ENCODE results near the gene TMEM179. TPM values are rescaled to one million over a fixed set of nuclear protein-coding genes. Genes with fewer than 3 reads are reported as not detected.

Gene TMEM179
- total RNA-seq, 3 donors from 2014 or later (not counting 1 experiment from before 2014, with no cell fraction given), result not detected

DNA sequence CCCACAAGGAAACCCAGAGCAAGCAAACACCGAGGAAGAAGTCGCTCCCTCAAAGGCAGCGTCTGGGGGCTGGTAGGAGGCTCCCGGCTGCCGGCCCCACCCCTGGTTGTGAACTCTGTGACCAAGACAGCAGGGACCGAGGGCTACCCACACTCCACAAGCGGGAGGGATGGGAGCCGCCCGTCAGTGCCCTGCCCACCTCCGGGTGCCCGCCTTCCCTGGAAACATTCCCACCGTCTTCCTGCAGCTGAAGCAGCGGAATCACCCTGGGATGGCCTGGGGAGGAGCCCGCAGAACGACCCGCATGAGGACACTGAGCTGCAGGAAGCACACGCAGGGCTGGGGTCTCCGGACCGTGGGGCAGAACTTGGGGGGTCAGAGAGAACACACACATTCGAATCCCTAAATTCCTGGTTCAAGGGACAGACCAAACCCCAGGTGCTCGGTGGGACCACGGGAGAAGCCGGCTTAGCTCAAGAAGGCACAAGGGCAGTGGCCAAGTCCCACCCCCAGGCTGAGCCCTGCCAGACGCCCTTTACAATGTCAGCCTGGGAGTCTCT, 58.5 kb downstream of the TMEM179 start:
- Histone ChIP-seq H3K27ac (ENCODE audit: low read length) (no peak overlapping the region), H3K9me3 (ENCODE audit: control insufficient read depth, insufficient read depth, low read length) (no peaks in the 10 kb centered on the region), H3K4me3 (ENCODE audit: low read length) (no peak overlapping the region), H3K27me3 (ENCODE audit: control insufficient read depth, insufficient read depth, low read length) (no peaks in the 10 kb centered on the region), H3K36me3 (ENCODE audit: control insufficient read depth, insufficient read depth, low read length) (no peaks in the 10 kb centered on the region), H3K4me1 (ENCODE audit: control insufficient read depth, insufficient read depth, low read length) (no peaks in the 10 kb centered on the region)
- H3K27ac Mint-ChIP-seq, result no peak overlapping the region
- peaks cover 21 to 27% of the 10 kb centered on the region in 2 donors for H3K27me3 Mint-ChIP-seq (ENCODE audit: low read depth in 2 of 2)
- DNase-seq (no peak), ATAC-seq (no peak)
- TF ChIP-seq, protein P1, sequence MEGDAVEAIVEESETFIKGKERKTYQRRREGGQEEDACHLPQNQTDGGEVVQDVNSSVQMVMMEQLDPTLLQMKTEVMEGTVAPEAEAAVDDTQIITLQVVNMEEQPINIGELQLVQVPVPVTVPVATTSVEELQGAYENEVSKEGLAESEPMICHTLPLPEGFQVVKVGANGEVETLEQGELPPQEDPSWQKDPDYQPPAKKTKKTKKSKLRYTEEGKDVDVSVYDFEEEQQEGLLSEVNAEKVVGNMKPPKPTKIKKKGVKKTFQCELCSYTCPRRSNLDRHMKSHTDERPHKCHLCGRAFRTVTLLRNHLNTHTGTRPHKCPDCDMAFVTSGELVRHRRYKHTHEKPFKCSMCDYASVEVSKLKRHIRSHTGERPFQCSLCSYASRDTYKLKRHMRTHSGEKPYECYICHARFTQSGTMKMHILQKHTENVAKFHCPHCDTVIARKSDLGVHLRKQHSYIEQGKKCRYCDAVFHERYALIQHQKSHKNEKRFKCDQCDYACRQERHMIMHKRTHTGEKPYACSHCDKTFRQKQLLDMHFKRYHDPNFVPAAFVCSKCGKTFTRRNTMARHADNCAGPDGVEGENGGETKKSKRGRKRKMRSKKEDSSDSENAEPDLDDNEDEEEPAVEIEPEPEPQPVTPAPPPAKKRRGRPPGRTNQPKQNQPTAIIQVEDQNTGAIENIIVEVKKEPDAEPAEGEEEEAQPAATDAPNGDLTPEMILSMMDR (IDR thresholded peaks at IDR 0.05), result no peak
- no peak overlapping the region for H3K4me3 Mint-ChIP-seq
- H3K9me3 Mint-ChIP-seq, result no peaks in the 10 kb centered on the region
- intact Hi-C loops (cut with micrococcal nuclease), result no loop called here
- 58% methylated on average over 24 of the region's 24 CpGs for WGBS (ENCODE audit: insufficient coverage)
- H3K4me1 Mint-ChIP-seq, result no peaks in the 10 kb centered on the region
- H3K36me3 Mint-ChIP-seq, result no peaks in the 10 kb centered on the region

DNA sequence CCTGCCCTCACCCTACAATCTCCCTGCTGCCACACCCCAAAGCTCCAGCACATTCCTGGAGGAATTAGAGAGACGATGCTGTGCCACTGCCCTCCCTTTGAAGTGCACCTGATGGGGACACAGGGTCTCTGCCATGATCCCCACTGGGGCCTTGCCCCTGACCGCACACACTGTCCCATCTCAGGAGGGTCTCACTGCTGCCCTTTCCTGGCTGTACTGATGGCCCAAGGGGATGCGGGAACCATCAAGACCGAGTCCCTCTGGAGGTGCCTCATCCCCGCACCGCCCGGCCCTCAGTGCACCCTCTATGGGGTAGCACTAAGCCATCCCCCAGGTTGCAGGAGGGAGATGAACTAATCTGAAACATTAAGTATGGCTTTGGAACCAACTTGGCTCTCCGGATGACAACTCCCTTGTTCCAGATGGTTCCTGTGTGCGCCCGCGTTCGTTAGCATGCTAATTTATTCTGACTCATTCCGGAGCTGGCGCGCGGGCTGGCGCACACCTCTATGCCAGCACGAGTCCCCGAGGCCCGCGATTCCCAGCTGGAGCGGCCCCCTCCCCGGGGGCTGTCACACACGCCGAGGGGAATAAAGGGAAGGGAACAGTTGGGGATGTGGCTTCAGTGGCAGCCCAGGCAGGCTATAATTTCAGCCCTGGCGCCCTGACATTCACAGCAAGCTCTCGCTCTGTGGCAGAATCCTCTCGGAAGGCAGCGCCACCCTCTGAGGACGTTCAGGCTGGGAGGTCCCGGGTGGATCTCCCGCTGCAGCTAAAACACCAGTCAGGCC, 59.2 kb downstream of the TMEM179 start:
- intact Hi-C loops (cut with micrococcal nuclease), result no loop called here
- TF ChIP-seq, protein P1 (IDR thresholded peaks at IDR 0.05), result no peak
- no peaks in the 10 kb centered on the region for H3K36me3 ChIP-seq (ENCODE audit: control insufficient read depth, insufficient read depth, low read length)
- no peaks in the 10 kb centered on the region for H3K4me1 ChIP-seq (ENCODE audit: control insufficient read depth, insufficient read depth, low read length)
- no peaks in the 10 kb centered on the region for H3K9me3 ChIP-seq (ENCODE audit: control insufficient read depth, insufficient read depth, low read length)
- no peak overlapping the region for H3K4me3 Mint-ChIP-seq
- 69% methylated on average over 32 of the region's 32 CpGs for WGBS (ENCODE audit: insufficient coverage)
- no peak overlapping the region for H3K27ac Mint-ChIP-seq
- no peak overlapping the region for H3K4me3 ChIP-seq (ENCODE audit: low read length)
- peaks cover 23 to 27% of the 10 kb centered on the region in 2 donors for H3K27me3 Mint-ChIP-seq (ENCODE audit: low read depth in 2 of 2)
- no peaks in the 10 kb centered on the region for H3K27me3 ChIP-seq (ENCODE audit: control insufficient read depth, insufficient read depth, low read length)
- ATAC-seq, result peak in 1 of 3 donors; percentile 6
- no peaks in the 10 kb centered on the region for H3K4me1 Mint-ChIP-seq
- no peak overlapping the region for H3K27ac ChIP-seq (ENCODE audit: low read length)
- no peaks in the 10 kb centered on the region for H3K9me3 Mint-ChIP-seq
- no peak for DNase-seq
- no peaks in the 10 kb centered on the region for H3K36me3 Mint-ChIP-seq

DNA sequence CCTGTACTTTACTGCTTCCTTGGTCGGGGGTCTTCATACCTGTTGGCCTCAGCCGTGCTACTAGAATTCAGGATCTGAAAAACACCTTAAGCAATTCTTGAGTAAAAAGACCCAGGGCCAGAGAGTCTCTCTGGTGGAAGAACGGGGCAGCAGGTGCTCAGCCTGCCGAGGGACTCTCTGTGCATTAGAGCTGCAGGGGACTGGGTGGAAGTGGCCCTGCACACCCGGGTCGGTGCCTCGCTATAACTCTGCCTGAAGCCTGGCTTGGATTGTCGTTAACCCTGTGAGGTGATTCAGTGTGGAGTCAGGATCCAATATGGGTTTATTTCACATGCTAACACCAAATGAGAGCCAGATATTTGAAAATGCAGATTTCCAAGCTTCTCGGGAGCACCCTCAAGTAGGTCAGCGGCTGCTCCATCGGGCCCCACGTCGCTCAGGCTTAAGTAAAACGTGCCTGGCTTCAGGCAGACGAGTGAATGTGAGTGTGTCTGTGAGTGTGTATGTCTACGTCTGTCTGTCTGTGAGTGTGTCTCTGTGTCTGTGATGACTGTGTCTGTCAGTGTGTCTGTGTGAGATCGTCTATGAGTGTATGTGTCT, 60.1 kb downstream of the TMEM179 start:
- Histone ChIP-seq H3K4me3 (ENCODE audit: low read length) (no peak overlapping the region), H3K27me3 (ENCODE audit: control insufficient read depth, insufficient read depth, low read length) (no peaks in the 10 kb centered on the region), H3K4me1 (ENCODE audit: control insufficient read depth, insufficient read depth, low read length) (no peaks in the 10 kb centered on the region), H3K27ac (ENCODE audit: low read length) (no peak overlapping the region), H3K9me3 (ENCODE audit: control insufficient read depth, insufficient read depth, low read length) (no peaks in the 10 kb centered on the region), H3K36me3 (ENCODE audit: control insufficient read depth, insufficient read depth, low read length) (no peaks in the 10 kb centered on the region)
- Mint-ChIP-seq H3K4me3 (no peak overlapping the region), H3K36me3 (no peaks in the 10 kb centered on the region), H3K4me1 (no peaks in the 10 kb centered on the region), H3K27me3 (ENCODE audit: low read depth in 2 of 2) (peaks cover 21 to 24% of the 10 kb centered on the region in 2 donors), H3K27ac (no peak overlapping the region), H3K9me3 (no peaks in the 10 kb centered on the region)
- TF ChIP-seq, protein P1 (IDR thresholded peaks at IDR 0.05), result no peak
- 78% methylated on average over 17 of the region's 17 CpGs for WGBS (ENCODE audit: insufficient coverage)
- DNase-seq, result no peak
- ATAC-seq, result peak in 1 of 3 donors; percentile 6
- intact Hi-C loops (cut with micrococcal nuclease), result no loop called here

Measured in natural killer cell (primary cell).